ENCODE results near the gene NFKBIL1.
"Not testable (repeated sequence)": the region's sequence is repeated elsewhere in the genome, so short reads cannot be mapped to it uniquely, and the experiment has no call there.

DNA sequence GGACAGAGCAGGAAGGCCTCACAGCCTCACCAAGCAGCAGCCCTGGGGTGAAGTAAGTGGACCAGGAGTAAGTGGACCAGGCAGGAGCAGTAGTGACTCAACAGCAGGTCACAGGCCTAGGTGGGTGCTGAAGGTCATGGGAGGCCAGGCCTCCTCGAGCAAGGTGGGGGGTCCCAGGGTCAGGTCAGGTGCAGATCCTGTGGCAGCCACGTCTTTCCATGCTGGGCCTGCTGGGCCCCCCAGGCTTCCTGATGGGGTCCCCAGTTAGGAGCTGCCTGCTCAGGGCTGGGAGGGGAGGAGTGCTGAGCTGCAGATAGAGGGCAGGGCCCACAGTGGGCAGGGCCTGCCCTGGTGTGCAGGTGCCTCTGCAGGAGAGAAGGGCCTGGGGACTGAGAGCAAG lies 38.4 kb upstream of the NFKBIL1 start:
- not testable (repeated sequence) for TF ChIP-seq CTCF (IDR thresholded peaks at IDR 0.05; ENCODE audit: low read depth, low read length); POLR2A (IDR thresholded peaks at IDR 0.05; ENCODE audit: extremely low read depth, insufficient read length)

Data from NB4 (cell line).